Measurements from ENCODE around the gene CLSTN1. TPM values are rescaled to one million over a fixed set of nuclear protein-coding genes. Genes with fewer than 3 reads are reported as not detected.
A peak's percentile ranks its signal among the peaks of the same experiment; 100 is the strongest.

CLSTN1 gene
- total and polyA plus RNA-seq, 2 of the 13 experiments (the other 11 are each of a cell fraction or from before 2014, with no cell fraction given) = 19.7 to 29.8 TPM

- Histone ChIP-seq H2AFZ (ENCODE audit: low read length) (peak overlapping the region; percentile 60), H3K36me3 (replicated peaks in 1 of 2; ENCODE audit: control insufficient read depth in 1 of 2, insufficient read depth in 2 of 2, low read length in 2 of 2) (no peaks in the 10 kb centered on the region), H3K4me3 (replicated peaks in 1 of 3; ENCODE audit: insufficient read depth in 1 of 3, low read depth in 2 of 3, low read length in 3 of 3) (peak overlapping the region; percentile 51 to 73 (median 58)), H3K4me1 (ENCODE audit: insufficient read depth, low read length) (peaks cover 30% of the 10 kb centered on the region), H3K9me3 (ENCODE audit: low read length) (no peaks in the 10 kb centered on the region), H3K27ac (ENCODE audit: extremely low read length, insufficient read depth, low read length) (no peak overlapping the region), H3K9ac (ENCODE audit: insufficient read depth, low read depth, low read length) (peak overlapping the region; percentile 37; the same call in 1 of the 2 replicates), H3K27me3 (ENCODE audit: control insufficient read depth in 1 of 2, insufficient read depth in 2 of 2, low read length in 2 of 2) (no peaks in the 10 kb centered on the region), H3K4me2 (ENCODE audit: low read depth, low read length) (peak overlapping the region; percentile 98), H3K79me2 (ENCODE audit: insufficient read depth, low read length) (no peaks in the 10 kb centered on the region), H4K20me1 (ENCODE audit: insufficient read depth, low read length) (no peaks in the 10 kb centered on the region)
- no TSS peak for BruUV-seq (replicated peaks)
- intact Hi-C loops (cut with micrococcal nuclease; ENCODE audit: unreplicated experiment) = no loop called here
- TF ChIP-seq KLF13 (CRISPR knock-in tag; IDR thresholded peaks at IDR 0.05) = peak; percentile 43; the same call in 1 of the 2 replicates
- TF ChIP-seq ZNF652 (CRISPR knock-in tag; IDR thresholded peaks at IDR 0.05; ENCODE audit: borderline replicate concordance, low read depth) = no peak
- no peak for TF ChIP-seq ELK4 (CRISPR knock-in tag; IDR thresholded peaks at IDR 0.05; ENCODE audit: borderline replicate concordance)
- TF ChIP-seq FOXA3 (CRISPR knock-in tag; IDR thresholded peaks at IDR 0.05) = peak; percentile 46; the same call in 1 of the 2 replicates
- TF ChIP-seq FOXA1 (IDR thresholded peaks at IDR 0.05) = no peak
- peak; percentile 65 for TF ChIP-seq FOXA1 (CRISPR knock-in tag; IDR thresholded peaks at IDR 0.05)
- 0 out of 2 replicates have a peak, but pooled peaks have one; percentile 21 for TF ChIP-seq BORCS8-MEF2B (CRISPR knock-in tag; IDR thresholded peaks at IDR 0.05)
- ATAC-seq (peak; percentile 64), DNase-seq (ENCODE audit: low spot score) (no peak), FAIRE-seq (no peak)
- in situ Hi-C loops (cut with HindIII; ENCODE audit: extremely low pct_ligation_motif_present, low pct_unique_long_range_greater_than_20kb) = no loop called here
- WGBS (ENCODE audit: low lambda C conversion rate) = 10% methylated on average over 2 of the region's 9 CpGs
- POLR2A ChIA-PET = interaction anchor here (0.6 kb wide), 1 partner anchor 8 kb away, joined by 3 read pairs; no protein-coding TSS in a partner anchor
- CTCF ChIA-PET (ENCODE audit: low intra/inter-chr PET ratio, low total read pairs) = no interaction called here
These were observed 11.6 kb upstream of the CLSTN1 start for GRCh38 chr1:9835404-9835757.

- DNase-seq (ENCODE audit: low spot score) = no peak
- Histone ChIP-seq H3K36me3 (replicated peaks in 1 of 2; ENCODE audit: control insufficient read depth in 1 of 2, insufficient read depth in 2 of 2, low read length in 2 of 2) (no peaks in the 10 kb centered on the region), H3K9ac (ENCODE audit: insufficient read depth, low read depth, low read length) (no peak overlapping the region), H3K4me2 (ENCODE audit: low read depth, low read length) (no peak overlapping the region), H4K20me1 (ENCODE audit: insufficient read depth, low read length) (no peaks in the 10 kb centered on the region), H3K4me3 (replicated peaks in 1 of 3; ENCODE audit: insufficient read depth in 1 of 3, low read depth in 2 of 3, low read length in 3 of 3) (no peak overlapping the region), H3K4me1 (ENCODE audit: insufficient read depth, low read length) (peaks cover 25% of the 10 kb centered on the region), H3K27ac (ENCODE audit: extremely low read length, insufficient read depth, low read length) (no peak overlapping the region), H3K79me2 (ENCODE audit: insufficient read depth, low read length) (no peaks in the 10 kb centered on the region), H2AFZ (ENCODE audit: low read length) (no peak overlapping the region), H3K9me3 (ENCODE audit: low read length) (no peaks in the 10 kb centered on the region), H3K27me3 (ENCODE audit: control insufficient read depth in 1 of 2, insufficient read depth in 2 of 2, low read length in 2 of 2) (no peaks in the 10 kb centered on the region)
- ATAC-seq = no peak
- FAIRE-seq = no peak
- BruUV-seq (replicated peaks) = no TSS peak
- in situ Hi-C loops (cut with HindIII; ENCODE audit: extremely low pct_ligation_motif_present, low pct_unique_long_range_greater_than_20kb) (no loop called here), intact Hi-C loops (cut with micrococcal nuclease; ENCODE audit: unreplicated experiment) (no loop called here)
- 70% methylated on average over 3 of the region's 3 CpGs for WGBS (ENCODE audit: low lambda C conversion rate)
- CTCF ChIA-PET (ENCODE audit: low intra/inter-chr PET ratio, low total read pairs) = no interaction called here
- POLR2A ChIA-PET = interaction anchor here (0.6 kb wide), 1 partner anchor 207 kb away, joined by 3 read pairs; no protein-coding TSS in a partner anchor
- no peak for TF ChIP-seq HHEX (CRISPR knock-in tag; IDR thresholded peaks at IDR 0.05)
- no peak for TF ChIP-seq ZNF318 (CRISPR knock-in tag; IDR thresholded peaks at IDR 0.05)
These were observed 9.9 kb upstream of the CLSTN1 start for GRCh38 chr1:9833632-9834031.

Measured in HepG2 (cell line).